Measurements from ENCODE around the gene PHF19.
A peak's percentile ranks its signal among the peaks of the same experiment; 100 is the strongest.

The PHF19 gene

DNA sequence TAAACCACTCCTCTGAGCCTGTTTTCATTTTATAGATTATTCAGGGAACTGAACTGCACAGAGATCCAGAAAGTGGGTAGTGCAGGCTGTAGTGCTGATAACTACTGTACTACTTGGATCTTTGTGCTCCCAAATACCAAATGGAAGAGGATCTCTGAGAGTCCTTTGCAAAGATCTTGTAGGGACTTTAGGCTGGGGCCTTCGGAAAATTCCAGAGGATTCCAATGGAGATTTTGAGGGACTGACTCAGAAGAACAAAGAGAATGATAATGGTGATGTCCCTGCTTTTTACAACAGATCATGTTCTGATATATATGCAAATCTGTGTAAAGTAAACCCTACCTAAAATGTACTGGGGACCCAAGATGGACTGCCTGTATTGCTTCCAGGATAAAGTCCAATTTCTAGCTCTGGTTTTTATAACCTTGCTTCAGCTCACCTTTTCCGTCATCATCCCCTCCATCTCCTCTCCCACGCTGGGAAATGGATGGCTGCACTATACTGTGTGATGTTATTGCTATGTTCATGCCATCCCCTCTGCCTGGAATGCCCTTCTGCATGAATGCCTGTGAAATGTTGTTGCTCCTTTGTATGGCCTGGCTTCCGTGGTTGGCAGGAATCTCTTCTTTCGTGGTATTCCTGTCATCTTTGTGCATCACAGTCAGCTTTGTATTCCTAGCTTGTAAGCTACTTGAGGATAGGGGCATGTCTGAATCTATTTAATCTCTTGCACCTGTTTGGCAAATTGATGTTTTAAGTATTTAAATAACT lies 24.6 kb downstream of the PHF19 start:
- no peak for DNase-seq

DNA sequence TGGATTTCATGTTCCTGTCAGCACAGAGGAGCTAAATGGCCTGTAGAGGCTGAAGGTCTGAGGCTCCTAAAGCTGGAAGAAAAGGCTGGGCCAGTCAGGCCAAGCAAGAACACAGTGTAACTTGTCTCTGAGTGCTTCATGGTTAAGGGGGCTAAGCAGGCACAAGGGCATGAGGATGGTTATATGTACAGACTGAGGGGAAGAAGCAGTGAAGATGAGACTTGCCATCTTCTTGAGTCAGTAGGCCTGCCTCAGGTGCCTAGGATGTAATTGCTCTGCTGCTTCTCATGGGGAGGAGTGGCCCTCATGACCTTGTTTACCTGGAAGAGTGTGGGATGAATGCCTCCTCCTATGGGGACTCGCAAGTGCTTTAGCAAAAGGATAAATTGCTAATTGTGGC lies 25.5 kb downstream of the PHF19 start:
- DNase-seq: no peak

DNA sequence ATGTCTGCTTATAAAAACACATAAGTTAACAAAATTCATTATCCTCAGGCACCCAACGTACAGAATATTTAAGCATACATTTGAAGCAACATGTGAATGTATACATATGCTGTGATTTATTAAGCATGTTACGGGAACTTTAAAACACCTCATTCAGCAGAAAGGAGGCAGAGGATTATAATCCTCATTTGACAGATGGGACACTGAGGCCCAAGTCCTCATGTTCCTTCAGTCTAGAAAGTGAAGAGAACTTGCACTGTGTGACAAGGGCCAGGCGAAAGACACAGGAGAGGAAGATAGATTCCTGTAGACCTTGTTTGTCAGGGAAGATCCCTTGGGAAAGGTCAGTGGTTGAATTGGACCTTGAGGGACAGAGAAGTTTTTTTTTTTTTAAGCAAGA lies 26.7 kb downstream of the PHF19 start:
- DNase-seq: no peak

DNA sequence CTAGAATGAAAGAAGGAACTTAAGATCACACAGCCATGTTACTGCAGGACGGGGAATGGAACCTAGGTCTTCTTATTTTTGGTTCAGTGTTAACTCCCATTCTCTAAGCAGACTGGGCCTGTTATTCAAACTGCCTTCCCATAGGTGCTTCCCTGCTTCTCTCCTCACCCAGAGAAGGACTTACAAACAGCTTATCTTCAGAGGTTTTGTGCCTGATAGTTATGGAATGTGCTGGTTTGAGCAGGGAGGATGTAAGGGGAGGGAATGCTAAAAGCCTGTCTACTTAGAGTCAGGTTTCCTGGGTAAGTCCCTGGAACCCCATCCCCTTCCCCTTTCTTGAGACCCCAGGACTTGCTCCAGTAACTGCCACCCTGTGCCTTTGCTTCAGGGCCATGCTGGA lies 30.1 kb downstream of the PHF19 start:
- DNase-seq: no peak

DNA sequence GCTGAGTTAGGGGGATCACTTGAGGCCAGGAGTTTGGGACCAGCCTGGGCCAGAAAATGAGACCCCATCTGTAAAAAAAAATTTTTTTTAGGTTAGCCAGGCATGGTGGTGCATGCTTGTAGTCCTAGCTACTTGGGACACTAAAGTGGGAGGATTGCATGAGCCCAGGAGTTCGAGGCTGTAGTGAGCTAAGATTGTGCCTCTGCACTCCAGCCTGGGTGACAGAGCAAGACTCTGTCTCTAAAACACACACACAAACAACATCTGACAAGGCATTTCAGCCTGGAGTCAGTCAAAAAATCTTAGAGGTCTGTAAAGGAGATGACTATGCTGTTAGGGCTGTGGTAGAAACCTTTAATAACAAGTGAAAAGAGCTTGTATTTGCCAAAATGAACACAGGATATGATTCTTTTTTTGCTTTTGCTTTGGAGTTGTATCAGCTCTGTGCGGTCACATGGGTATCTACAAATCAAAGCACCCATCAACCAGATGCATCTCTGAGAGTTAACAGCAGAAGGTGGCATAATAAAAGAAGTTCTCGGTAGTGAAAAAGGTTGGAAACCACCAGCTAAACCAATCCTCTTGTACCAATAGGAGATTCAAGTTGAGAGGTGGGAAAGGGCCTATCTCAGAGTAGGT lies 30.6 kb downstream of the PHF19 start:
- no peak for DNase-seq

GRCh38 chr9:120845255-120845654 lies 31.7 kb downstream of the PHF19 start:
- peak in 1 of 2 donors; percentile 60 for DNase-seq

DNA sequence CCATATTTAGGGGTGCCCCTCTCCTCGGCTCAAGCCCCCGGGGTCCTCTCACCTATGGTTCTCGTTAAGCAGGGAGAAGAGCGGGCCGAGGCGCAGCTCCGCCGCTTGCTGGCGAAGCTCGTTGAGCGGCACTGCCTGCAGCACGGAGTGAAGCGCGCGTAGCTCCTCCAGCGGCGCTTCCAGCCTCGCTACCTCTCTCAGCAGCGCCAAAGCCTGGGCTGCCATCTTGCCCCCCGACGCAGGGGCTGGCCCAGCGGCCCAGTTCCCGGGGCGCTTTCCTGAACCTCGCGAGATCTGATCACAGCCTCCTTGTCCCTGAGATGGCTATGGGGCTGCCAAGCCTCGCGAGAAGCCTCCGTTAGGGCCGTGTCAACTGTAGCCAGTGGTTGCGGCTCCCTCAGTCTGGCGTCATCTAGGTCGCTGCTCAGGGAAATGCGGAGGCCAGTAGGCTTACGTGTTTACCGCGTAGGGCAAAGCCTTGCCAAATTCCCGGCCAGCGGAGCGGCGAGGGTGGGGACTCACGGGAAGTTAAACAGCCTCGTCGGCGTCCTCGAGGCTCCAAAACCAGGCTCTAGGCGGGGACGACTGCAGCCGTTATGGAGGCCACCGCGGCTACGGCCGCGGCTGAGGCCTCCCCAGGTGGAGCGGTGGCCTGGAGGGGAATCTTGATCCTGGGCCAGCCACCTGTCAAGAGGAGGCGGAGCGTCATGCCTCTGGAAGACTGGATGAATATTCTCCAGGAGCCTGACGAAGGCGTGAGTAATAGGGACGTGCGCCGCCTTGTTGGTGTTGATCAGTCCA lies 34.1 kb downstream of the PHF19 start, which contains the start of gene PSMD5:
Gene PSMD5, minus strand, starts transcription at position 238 of the 801 bp plus-strand sequence. Its CDS starts 13 bp downstream, at position 225.
- DNase-seq: peak; percentile 85 to 96

DNA sequence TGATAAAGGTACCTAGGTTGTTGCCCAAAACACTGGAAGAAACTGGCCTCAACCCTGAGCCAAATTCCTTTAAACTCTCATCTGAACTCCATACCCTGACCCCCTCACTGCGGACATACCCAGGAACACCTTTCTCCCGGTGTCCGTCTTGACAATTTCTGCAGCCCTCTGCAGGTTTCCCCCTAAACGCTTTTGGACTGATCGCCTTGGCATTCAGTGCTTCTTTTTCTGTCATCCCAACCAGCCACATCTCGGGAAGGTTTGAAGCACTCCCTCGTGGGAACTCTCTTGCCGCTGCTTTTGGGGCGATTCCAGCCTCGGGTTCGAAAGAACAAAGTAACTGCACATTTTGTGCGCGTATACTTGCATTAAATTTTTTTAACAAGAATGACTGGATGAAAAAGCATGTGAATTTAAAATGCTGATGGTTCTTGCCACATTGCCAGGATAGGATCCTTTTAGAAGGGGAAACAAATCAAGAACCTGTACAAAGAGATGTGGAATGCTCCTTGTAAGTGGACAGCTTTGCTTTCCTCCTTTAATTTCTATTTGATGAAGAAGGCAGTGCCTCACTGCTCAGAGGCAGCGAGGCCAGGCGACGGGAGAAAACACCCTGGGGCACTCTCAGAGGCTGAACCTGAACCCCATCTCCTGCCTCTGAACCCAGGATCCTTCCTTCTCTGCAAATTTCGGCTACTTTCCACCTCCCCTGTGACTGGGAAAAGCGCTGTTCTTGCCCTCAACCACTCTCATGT lies 34.9 kb downstream of the PHF19 start:
- DNase-seq: no peak

DNA sequence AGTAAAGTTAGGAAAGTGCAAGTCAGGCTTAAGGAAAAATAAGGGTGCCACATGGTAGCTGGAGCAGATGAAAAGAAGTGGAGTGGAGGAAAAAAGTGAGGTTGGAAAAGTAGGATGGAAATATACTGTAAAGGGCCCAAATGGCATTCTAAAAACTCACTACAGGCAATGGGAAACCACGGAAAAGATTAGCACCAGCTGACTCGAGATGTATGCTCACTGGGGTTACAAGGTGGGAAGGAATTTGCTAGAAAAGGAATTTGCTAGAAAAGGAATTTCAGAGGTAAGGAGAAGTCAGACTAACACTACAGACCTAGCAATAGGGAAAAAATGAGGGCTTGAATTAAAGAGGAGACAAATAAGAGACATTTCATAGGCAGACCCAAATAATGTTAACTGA lies 37.8 kb downstream of the PHF19 start:
- no peak for DNase-seq

DNA sequence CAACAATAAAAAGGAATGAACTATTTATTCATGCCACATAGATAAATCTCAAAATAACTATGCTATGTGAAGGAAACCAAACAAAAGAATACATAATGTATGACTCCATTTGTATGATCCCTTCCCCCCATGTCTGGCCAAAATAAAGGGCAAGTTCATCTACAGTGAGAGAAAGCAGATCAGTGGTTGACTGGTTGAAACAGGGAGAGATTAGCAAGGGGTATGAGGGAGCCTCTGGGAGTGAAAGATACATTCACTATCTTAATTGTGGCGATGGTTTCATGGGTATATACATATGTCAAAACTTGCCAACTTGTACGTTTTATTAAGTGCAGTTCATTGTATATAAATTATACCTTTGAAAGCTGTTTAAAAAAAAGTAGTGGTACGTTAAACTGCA lies 39.1 kb downstream of the PHF19 start:
- no peak for DNase-seq

- DNase-seq: no peak
Measured at GRCh38 chr9:120833325-120833724, 43.7 kb downstream of the PHF19 start.

GRCh38 chr9:120832807-120833206 lies 44.2 kb downstream of the PHF19 start:
- no peak for DNase-seq

GRCh38 chr9:120830865-120831264 lies 46.1 kb downstream of the PHF19 start:
- DNase-seq: no peak

- DNase-seq: no peak
Measured at GRCh38 chr9:120830151-120830550, 46.8 kb downstream of the PHF19 start.

DNA sequence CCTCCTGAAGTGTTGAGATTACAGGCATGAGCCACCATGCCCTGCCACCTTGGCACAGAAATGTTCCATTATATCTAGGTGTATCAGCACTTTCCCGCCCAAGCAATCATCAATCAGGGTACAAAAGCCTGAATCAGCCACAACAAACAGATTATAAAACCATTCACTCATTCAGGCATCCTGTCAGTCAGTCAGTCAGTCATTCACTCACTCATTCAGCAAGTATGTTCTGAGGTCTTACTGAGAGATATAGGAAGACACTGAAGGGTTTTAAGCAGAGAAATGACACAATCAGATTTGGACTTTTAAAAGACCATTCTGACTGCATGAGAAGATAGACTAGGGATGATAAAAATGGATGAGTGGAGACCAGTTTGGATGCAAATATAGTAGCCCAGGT lies 47.3 kb downstream of the PHF19 start:
- no peak for DNase-seq

DNA sequence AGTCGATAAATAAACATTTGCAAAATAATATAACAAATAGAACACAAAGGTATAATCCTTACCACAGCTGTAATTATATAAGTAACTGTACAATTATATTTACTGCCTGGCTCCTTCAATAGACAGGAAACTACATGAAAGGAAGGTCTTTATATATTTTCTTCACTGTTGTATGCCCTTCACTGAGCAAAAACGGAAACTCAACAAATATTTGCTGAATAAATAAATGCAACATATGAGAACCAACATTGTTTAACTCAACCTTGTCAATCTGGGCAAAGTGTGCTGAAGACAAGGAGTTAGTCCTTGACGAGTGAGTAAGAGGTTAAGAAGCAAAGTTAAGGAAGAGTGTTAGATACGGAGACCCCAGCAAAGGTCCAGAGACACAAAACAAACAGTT lies 56.9 kb downstream of the PHF19 start:
- no peak for DNase-seq

DNA sequence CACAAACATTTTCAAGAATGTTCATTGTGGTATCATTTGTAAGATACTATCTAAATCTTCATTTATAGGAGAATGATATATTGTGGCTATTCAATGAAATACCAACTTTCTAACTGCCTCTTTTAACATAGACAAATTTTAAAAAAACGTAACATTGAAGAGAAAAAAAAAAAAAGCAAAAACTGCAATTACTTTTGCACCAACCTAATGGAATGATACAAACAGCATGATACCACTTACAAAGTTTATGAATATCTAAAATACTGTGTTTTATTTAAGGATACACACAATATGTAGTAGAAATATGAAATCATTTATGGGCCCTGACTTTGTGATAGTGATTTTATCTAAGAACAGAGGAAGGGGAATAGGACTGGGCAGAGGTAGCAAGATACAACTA lies 58.4 kb downstream of the PHF19 start:
- DNase-seq: no peak

- DNase-seq: no peak
Measured at GRCh38 chr9:120815075-120815474, 61.9 kb downstream of the PHF19 start.

DNA sequence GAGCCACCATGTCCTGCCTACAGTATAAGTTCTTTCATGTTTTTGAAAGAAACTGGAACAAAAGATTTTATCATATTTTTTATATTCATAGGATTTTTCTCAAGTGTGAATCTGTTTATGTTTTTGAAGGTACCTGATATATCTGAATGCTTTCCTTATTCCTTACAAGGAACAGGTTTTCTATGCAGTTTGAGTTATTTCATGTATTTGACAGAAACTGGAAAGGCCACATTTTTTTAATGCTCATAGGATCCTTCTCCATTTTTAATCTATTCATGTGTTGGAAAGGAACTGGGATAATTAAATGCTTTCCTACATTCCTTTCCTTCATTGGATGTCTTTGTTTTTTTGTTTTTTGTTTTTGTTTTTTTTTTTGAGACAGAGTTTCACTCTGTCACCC lies 68.1 kb downstream of the PHF19 start:
- no peak for DNase-seq

- no peak for DNase-seq
Measured at GRCh38 chr9:120807607-120808379, 69.2 kb downstream of the PHF19 start.

Measured in bone marrow (tissue), 2 donors.